Upper lobe of left lung (tissue), 4 donors: ENCODE results near the gene HGF.

Experiments used
- EP300 ChIP-seq, 4 donors: sonication (generic); formaldehyde crosslinking; IDR thresholded peaks; one replicate each; pipeline ENCODE4 v1.5.1; 2017; ENCODE audit warnings: antibody characterized with exemption in 4 of 4, control low read depth in 2 of 4
- POLR2A ChIP-seq, 4 donors: fragments of 450-650 bp; IDR thresholded peaks; one replicate each; pipeline ENCODE4 v1.5.1; 2016 to 2017; ENCODE audit warnings: antibody characterized with exemption in 4 of 4, mild to moderate bottlenecking in 2 of 4
- TF ChIP-seq, protein P1 (sequence below), 6 experiments: fragments of 450-650 bp in 4 of 6; fragments of 200-600 bp in 2 of 6; sonication (generic) in 2 of 6; IDR thresholded peaks; one replicate each; pipeline ENCODE4 v1.5.1; 2016 to 2019; ENCODE audit warnings: antibody characterized with exemption in 6 of 6

DNA sequence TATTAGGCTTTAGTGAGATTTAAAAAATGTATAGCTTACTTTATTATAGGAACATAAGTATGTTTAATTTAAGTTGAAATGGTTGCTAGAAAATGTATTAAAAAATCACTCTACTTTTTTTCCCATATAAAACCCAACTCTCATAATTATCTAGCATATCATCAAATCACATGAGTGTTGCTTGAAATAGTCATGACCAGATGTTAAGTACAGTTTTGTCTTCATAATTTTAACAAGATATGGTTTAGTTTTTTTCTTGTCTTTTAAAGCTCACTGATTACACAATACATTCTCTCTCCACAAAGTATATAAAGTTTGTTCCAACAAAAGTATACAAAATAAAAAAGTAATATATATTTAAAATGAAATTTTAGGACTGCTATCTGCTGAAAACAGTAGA is 82.8 kb downstream of the HGF start:
- TF ChIP-seq POLR2A (IDR thresholded peaks at IDR 0.05) (no peak), EP300 (IDR thresholded peaks at IDR 0.05) (no peak)
- TF ChIP-seq, protein P1, sequence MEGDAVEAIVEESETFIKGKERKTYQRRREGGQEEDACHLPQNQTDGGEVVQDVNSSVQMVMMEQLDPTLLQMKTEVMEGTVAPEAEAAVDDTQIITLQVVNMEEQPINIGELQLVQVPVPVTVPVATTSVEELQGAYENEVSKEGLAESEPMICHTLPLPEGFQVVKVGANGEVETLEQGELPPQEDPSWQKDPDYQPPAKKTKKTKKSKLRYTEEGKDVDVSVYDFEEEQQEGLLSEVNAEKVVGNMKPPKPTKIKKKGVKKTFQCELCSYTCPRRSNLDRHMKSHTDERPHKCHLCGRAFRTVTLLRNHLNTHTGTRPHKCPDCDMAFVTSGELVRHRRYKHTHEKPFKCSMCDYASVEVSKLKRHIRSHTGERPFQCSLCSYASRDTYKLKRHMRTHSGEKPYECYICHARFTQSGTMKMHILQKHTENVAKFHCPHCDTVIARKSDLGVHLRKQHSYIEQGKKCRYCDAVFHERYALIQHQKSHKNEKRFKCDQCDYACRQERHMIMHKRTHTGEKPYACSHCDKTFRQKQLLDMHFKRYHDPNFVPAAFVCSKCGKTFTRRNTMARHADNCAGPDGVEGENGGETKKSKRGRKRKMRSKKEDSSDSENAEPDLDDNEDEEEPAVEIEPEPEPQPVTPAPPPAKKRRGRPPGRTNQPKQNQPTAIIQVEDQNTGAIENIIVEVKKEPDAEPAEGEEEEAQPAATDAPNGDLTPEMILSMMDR (IDR thresholded peaks at IDR 0.05), result no peak
